Measurements from ENCODE around the gene ART5.

Gene ART5

DNA sequence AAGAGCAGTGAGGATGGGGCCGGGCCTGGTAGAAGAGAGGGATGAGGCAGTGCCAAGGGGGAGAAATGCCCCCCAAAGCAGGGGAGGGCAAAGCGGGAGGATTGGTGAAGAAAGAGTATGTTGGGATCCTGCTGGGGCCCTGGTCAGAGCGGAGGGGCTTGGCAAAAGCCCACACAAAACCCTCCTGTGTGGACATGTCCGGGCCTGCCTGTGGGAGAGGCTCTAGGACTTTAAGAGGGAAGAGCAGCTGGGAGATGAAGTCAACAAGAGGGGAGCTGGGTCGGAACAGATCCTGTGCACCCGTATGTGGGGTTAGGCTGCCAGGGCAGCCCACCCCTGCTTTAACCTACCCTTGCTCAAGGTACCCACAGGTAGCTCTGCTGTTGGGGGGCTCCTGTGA lies 25.8 kb downstream of the ART5 start:
- no peak overlapping the region for H3K9ac ChIP-seq (ENCODE audit: insufficient read length, low read depth)
- TF ChIP-seq YY1 (IDR thresholded peaks at IDR 0.05; ENCODE audit: insufficient read depth, insufficient read length) = no peak
- H3K4me1 ChIP-seq (ENCODE audit: insufficient read depth, insufficient read length) = peaks cover 13% of the 10 kb centered on the region
- no peaks in the 10 kb centered on the region for H3K36me3 ChIP-seq (ENCODE audit: insufficient read depth, insufficient read length, low read length)
- DNase-seq (ENCODE audit: low read depth, low spot score) = no peak
- no peaks in the 10 kb centered on the region for H3K27me3 ChIP-seq (ENCODE audit: insufficient read depth, insufficient read length)
- H3K9me3 ChIP-seq (ENCODE audit: insufficient read depth, low read length) = 0 out of 2 replicates have a peak, but pooled peaks cover 7% of the 10 kb centered on the region
- H3K4me3 ChIP-seq (ENCODE audit: insufficient read length, low read depth) = no peak overlapping the region

- Histone ChIP-seq H3K4me1 (ENCODE audit: insufficient read depth, insufficient read length) (peaks cover 13% of the 10 kb centered on the region), H3K9me3 (ENCODE audit: insufficient read depth, low read length) (0 out of 2 replicates have a peak, but pooled peaks cover 7% of the 10 kb centered on the region), H3K36me3 (ENCODE audit: insufficient read depth, insufficient read length, low read length) (no peaks in the 10 kb centered on the region), H3K4me3 (ENCODE audit: insufficient read length, low read depth) (no peak overlapping the region), H3K27me3 (ENCODE audit: insufficient read depth, insufficient read length) (no peaks in the 10 kb centered on the region), H3K9ac (ENCODE audit: insufficient read length, low read depth) (no peak overlapping the region)
- DNase-seq (ENCODE audit: low read depth, low spot score) = no peak
- TF ChIP-seq YY1 (IDR thresholded peaks at IDR 0.05; ENCODE audit: insufficient read depth, insufficient read length) (no peak), SUZ12 (IDR thresholded peaks at IDR 0.05; ENCODE audit: extremely low read depth, insufficient read depth, insufficient read length) (no peak), ZNF274 (IDR thresholded peaks at IDR 0.05; ENCODE audit: low read depth, low read length) (no peak)
Measured at GRCh38 chr11:3614742-3615171, 27.0 kb downstream of the ART5 start.

DNA sequence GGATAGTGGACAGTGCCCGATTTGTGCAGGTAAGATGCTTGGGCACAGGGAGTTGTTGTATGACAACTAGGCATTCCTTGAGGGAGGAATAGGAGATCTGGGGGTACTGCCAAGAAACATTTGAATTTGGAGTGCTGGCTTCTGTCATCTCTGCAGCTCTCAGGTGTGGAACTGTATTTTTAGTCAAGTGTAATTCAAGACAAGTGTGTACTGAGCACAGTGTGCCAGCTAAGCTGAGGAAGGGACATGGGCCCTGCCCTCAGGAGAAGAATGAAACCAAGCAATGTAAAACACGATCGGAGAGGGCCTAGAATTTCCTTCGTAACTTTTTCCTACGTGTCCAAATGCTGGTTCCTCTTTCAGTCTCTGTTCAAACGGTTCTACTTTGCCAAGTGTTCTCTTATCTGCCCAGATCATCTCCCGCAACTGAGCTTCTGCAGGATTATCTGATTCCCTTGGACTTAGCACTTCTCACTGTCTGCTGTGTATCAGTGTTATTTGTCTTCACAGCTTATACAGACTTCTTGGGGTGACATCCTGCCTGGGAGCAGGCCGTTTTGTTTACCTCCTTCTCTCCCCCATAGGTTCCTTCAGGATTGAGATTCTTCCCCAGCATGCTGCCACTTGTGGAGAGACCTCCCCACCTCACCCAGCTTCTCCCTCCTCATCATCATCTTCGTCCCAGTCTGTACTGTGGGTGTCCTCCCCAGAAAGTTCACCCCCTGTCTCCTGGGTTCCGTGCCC lies 27.6 kb downstream of the ART5 start:
- Histone ChIP-seq H3K27me3 (ENCODE audit: insufficient read depth, insufficient read length) (no peaks in the 10 kb centered on the region), H3K4me1 (ENCODE audit: insufficient read depth, insufficient read length) (peaks cover 13% of the 10 kb centered on the region), H3K9ac (ENCODE audit: insufficient read length, low read depth) (no peak overlapping the region), H3K9me3 (ENCODE audit: insufficient read depth, low read length) (0 out of 2 replicates have a peak, but pooled peaks cover 7% of the 10 kb centered on the region), H3K36me3 (ENCODE audit: insufficient read depth, insufficient read length, low read length) (no peaks in the 10 kb centered on the region), H3K4me3 (ENCODE audit: insufficient read length, low read depth) (no peak overlapping the region)
- TF ChIP-seq ZNF274 (IDR thresholded peaks at IDR 0.05; ENCODE audit: low read depth, low read length) (no peak), YY1 (IDR thresholded peaks at IDR 0.05; ENCODE audit: insufficient read depth, insufficient read length) (no peak), SUZ12 (IDR thresholded peaks at IDR 0.05; ENCODE audit: extremely low read depth, insufficient read depth, insufficient read length) (no peak)
- DNase-seq (ENCODE audit: low read depth, low spot score) = no peak

GRCh38 chr11:3611976-3612678 lies 29.7 kb downstream of the ART5 start:
- H3K9ac ChIP-seq (ENCODE audit: insufficient read length, low read depth) = no peak overlapping the region
- no peak for DNase-seq (ENCODE audit: low read depth, low spot score)

GRCh38 chr11:3610846-3611245 lies 30.9 kb downstream of the ART5 start:
- no peaks in the 10 kb centered on the region for H3K36me3 ChIP-seq (ENCODE audit: insufficient read depth, insufficient read length, low read length)
- no peak overlapping the region for H3K9ac ChIP-seq (ENCODE audit: insufficient read length, low read depth)
- no peak for DNase-seq (ENCODE audit: low read depth, low spot score)
- no peak overlapping the region for H3K4me3 ChIP-seq (ENCODE audit: insufficient read length, low read depth)
- H3K4me1 ChIP-seq (ENCODE audit: insufficient read depth, insufficient read length) = peaks cover 5% of the 10 kb centered on the region
- no peaks in the 10 kb centered on the region for H3K27me3 ChIP-seq (ENCODE audit: insufficient read depth, insufficient read length)
- 0 out of 2 replicates have a peak, but pooled peaks cover 7% of the 10 kb centered on the region for H3K9me3 ChIP-seq (ENCODE audit: insufficient read depth, low read length)
- TF ChIP-seq ZNF274 (IDR thresholded peaks at IDR 0.05; ENCODE audit: low read depth, low read length) = no peak
- no peak for TF ChIP-seq SUZ12 (IDR thresholded peaks at IDR 0.05; ENCODE audit: extremely low read depth, insufficient read depth, insufficient read length)
- TF ChIP-seq YY1 (IDR thresholded peaks at IDR 0.05; ENCODE audit: insufficient read depth, insufficient read length) = no peak

More at GRCh38 chr11:3611976-3612678, 29.7 kb downstream of the ART5 start:
- Histone ChIP-seq H3K4me3 (ENCODE audit: insufficient read length, low read depth) (no peak overlapping the region), H3K4me1 (ENCODE audit: insufficient read depth, insufficient read length) (peaks cover 11% of the 10 kb centered on the region), H3K27me3 (ENCODE audit: insufficient read depth, insufficient read length) (no peaks in the 10 kb centered on the region), H3K36me3 (ENCODE audit: insufficient read depth, insufficient read length, low read length) (no peaks in the 10 kb centered on the region), H3K9me3 (ENCODE audit: insufficient read depth, low read length) (0 out of 2 replicates have a peak, but pooled peaks cover 7% of the 10 kb centered on the region)
- TF ChIP-seq YY1 (IDR thresholded peaks at IDR 0.05; ENCODE audit: insufficient read depth, insufficient read length) = no peak
- TF ChIP-seq SUZ12 (IDR thresholded peaks at IDR 0.05; ENCODE audit: extremely low read depth, insufficient read depth, insufficient read length) = no peak
- no peak for TF ChIP-seq ZNF274 (IDR thresholded peaks at IDR 0.05; ENCODE audit: low read depth, low read length)

GRCh38 chr11:3609416-3610265 lies 32.2 kb downstream of the ART5 start:
- Histone ChIP-seq H3K9ac (ENCODE audit: insufficient read length, low read depth) (no peak overlapping the region), H3K4me3 (ENCODE audit: insufficient read length, low read depth) (no peak overlapping the region), H3K36me3 (ENCODE audit: insufficient read depth, insufficient read length, low read length) (no peaks in the 10 kb centered on the region), H3K27me3 (ENCODE audit: insufficient read depth, insufficient read length) (no peaks in the 10 kb centered on the region), H3K9me3 (ENCODE audit: insufficient read depth, low read length) (0 out of 2 replicates have a peak, but pooled peaks cover 7% of the 10 kb centered on the region), H3K4me1 (ENCODE audit: insufficient read depth, insufficient read length) (peaks cover 3% of the 10 kb centered on the region)
- DNase-seq (ENCODE audit: low read depth, low spot score) = peak; percentile 50
- no peak for TF ChIP-seq YY1 (IDR thresholded peaks at IDR 0.05; ENCODE audit: insufficient read depth, insufficient read length)
- TF ChIP-seq ZNF274 (IDR thresholded peaks at IDR 0.05; ENCODE audit: low read depth, low read length) = no peak
- no peak for TF ChIP-seq SUZ12 (IDR thresholded peaks at IDR 0.05; ENCODE audit: extremely low read depth, insufficient read depth, insufficient read length)

Measured in NT2/D1 (cell line).